ENCODE data around the gene AMFR.

DNA sequence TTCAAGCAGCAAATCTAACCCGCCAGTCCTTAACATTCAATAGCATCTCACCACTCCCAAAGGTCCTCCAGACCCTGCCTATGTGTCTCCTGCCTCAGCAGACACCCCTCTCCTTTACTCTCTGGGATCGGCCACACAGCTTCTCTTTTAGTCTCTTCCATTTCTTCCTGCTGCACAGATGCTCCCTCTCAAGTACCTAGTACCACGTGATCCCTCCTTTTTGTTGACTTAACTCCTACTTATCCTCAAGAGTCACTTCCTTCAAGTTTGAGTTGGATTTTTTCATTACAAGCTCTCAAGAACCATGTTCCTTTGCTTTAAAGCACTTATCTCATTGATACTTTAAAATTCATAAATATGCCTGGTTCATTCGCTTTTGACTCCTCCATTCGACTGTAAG, 24.9 kb downstream of the AMFR start:
- TF ChIP-seq, protein P1, sequence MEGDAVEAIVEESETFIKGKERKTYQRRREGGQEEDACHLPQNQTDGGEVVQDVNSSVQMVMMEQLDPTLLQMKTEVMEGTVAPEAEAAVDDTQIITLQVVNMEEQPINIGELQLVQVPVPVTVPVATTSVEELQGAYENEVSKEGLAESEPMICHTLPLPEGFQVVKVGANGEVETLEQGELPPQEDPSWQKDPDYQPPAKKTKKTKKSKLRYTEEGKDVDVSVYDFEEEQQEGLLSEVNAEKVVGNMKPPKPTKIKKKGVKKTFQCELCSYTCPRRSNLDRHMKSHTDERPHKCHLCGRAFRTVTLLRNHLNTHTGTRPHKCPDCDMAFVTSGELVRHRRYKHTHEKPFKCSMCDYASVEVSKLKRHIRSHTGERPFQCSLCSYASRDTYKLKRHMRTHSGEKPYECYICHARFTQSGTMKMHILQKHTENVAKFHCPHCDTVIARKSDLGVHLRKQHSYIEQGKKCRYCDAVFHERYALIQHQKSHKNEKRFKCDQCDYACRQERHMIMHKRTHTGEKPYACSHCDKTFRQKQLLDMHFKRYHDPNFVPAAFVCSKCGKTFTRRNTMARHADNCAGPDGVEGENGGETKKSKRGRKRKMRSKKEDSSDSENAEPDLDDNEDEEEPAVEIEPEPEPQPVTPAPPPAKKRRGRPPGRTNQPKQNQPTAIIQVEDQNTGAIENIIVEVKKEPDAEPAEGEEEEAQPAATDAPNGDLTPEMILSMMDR (IDR thresholded peaks at IDR 0.05 in 8 of 11, conservative IDR thresholded peaks at IDR 0.05 in 3 of 11) = no peak
- no peak for TF ChIP-seq POLR2A (IDR thresholded peaks at IDR 0.05)

Measured in spleen (tissue), 7 donors.